ENCODE results near the gene FOXS1. TPM values are rescaled to one million over a fixed set of nuclear protein-coding genes. Genes with fewer than 3 reads are reported as not detected.

FOXS1 gene
- total RNA-seq, 1 donor from 2014 or later = 0.20 TPM

DNA sequence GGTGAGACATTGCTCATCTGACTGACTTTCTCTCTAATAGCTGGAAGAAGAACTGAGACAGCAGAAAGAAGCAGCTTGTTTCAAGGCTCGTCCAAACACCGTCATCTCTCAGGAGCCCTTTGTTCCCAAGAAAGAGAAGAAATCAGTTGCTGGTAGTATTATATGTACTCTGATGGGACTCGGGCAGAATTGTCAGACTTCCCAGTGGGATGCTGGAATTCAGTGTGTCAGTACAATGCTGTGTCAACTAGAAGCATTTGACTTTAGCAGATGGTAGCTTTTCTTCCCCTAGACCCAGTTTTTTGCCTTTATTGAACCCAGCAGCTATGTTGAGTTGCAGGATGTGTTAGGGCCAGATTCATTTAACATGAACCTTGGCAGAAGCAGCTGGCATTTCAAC lies 48.0 kb downstream of the FOXS1 start:
- no peak for DNase-seq (ENCODE audit: low read depth in 2 of 2)

Other genes with a start within 250 kb of the FOXS1 start
- gene ID1, start 240.3 kb downstream of the FOXS1 start, total RNA-seq = 478 and 838 TPM in 2 replicates
- not detected in 2 replicates for gene COX4I2, start 207.7 kb downstream of the FOXS1 start, total RNA-seq
- 36.0 and 40.7 TPM in 2 replicates for gene BCL2L1, start 122.7 kb downstream of the FOXS1 start, total RNA-seq
- 5.8 and 18.1 TPM in 2 replicates for gene TPX2, start 106.3 kb downstream of the FOXS1 start, total RNA-seq
- gene MYLK2, start 26.2 kb downstream of the FOXS1 start, total RNA-seq = 17.3 and 18.5 TPM in 2 replicates
- gene DUSP15, start 24.9 kb upstream of the FOXS1 start, total RNA-seq = 0.65 and 0.79 TPM in 2 replicates
- gene TTLL9, start 25.0 kb upstream of the FOXS1 start, total RNA-seq = under 0.01 and 0.22 TPM in 2 replicates
- 4.6 TPM in 2 replicates for gene PDRG1, start 106.4 kb upstream of the FOXS1 start, total RNA-seq
- gene XKR7, start 122.5 kb upstream of the FOXS1 start, total RNA-seq = under 0.01 TPM in 1 of 2 replicates, not detected in the other
- gene CCM2L, start 164.8 kb upstream of the FOXS1 start, total RNA-seq = 16.3 and 24.2 TPM in 2 replicates
- gene HCK, start 206.6 kb upstream of the FOXS1 start, total RNA-seq = not detected in 2 replicates

Measured in lung microvascular endothelial cell (primary cell).